ENCODE data around the gene TMEM38A.
"Not testable (repeated sequence)": the region's sequence is repeated elsewhere in the genome, so short reads cannot be mapped to it uniquely, and the experiment has no call there.

The TMEM38A gene

DNA sequence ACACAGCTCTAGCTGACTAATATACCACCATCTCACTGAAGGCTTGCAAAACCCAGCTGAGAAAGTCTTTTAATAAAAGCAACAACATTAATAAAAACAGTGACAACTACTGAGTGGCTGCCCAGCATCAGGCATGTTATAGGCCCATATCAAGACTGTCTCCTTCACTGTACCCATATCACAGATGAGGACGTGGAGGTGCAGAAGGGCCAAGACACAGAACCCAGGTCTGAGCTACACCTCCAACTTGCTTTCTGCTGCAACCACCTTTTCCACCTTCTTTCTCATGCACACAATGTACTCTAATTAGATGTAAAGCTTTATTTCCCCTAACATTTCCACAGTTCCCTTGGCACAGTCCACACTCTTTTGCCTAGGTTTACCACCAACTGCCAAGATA lies 22.3 kb upstream of the TMEM38A start:
- no peak for DNase-seq (ENCODE audit: low read depth)

DNA sequence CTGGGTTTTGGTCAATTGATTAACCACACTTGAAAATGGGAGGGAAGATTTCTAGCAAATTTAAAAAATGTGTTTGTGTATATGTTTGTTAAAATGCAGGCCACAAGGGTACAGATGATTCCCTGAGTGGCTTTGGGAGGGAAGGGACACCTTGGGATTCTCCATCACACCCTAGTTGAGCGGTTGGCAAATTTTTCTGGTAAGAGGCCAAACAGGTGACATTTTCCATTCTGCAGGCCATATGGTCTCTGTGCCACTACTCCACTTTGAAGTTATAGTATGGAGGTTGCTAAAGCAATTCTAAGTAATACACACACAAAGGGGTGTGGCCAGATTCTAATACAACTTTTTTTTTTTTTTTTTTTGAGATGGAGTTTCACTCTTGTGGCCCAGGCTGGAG lies 20.0 kb upstream of the TMEM38A start:
- no peak for DNase-seq (ENCODE audit: low read depth)

DNA sequence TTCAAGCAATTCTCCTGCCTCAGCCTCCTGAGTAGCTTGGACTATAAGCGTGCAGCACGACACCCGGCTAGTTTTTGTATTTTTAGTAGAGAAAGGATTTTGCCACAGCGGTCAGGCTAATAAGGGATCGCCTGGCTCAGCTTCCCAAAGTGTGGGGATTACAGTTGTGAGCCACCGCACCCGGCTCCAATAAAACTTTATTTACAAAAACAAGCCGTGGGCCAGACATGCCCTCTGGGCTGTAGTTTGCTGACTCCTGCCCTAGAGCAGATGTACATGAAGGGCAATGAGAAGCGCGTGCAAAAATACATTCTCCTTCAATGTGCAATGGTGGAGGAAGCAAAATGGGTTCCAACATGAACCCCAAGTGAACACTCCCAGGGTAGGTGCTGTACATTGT lies 19.2 kb upstream of the TMEM38A start:
- DNase-seq (ENCODE audit: low read depth) = no peak

DNA sequence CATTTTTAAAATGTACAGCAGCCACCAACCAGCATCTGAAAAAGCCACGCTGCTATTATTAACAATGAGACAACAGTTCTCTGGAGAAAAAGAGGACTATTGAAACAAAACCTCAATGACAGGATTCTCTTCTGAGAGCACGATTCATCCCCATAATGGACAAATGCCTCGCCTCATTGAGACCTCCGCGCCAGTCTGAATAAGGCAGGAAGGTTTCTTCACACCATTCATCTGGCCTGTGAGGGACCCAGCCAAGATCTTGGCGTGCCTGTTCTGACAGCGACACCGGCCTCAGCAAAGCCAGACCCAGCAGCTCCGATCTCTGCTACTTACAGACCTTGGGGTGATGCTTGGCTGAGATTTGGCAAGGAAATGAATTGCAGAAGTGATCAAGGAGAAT lies 15.8 kb upstream of the TMEM38A start:
- no peak for DNase-seq (ENCODE audit: low read depth)

DNA sequence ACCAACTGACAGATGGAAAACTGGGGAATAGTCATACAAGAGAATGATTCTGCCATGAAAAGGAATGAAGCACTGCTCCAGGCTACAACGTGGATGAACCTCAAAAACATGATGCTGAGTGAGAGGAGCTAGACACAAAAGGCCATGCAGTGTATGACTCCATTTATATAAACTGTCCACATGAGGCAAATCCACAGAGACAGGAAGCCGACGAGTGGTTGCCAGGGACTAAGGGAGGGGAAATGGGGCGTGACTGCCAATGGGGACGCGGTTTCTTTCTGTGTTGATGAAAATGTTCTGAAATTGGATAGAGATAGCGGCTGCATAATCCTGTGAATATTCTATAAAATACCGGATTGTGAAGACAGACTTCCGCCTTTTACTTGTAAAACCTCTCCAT lies 11.2 kb upstream of the TMEM38A start:
- no peak for DNase-seq (ENCODE audit: low read depth)

DNA sequence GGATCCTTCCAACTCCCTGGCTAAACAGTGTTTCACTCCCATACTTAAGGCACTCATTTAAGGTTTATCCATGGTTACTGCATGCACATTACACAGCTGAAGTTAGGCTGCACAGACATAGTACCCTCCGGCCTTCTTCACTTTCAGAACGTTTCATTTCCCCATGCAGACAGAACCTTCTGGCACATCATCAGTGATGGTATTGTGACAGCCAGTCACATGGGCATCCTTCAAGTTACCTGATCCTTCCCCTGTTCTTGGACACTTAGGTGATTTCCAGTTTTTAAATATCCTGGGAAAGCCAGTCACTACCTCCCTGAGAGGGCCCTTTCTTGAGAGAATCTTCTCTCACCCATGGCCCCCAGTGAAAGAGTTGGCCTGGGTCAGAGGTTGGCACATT lies 10.1 kb upstream of the TMEM38A start:
- no peak for DNase-seq (ENCODE audit: low read depth)

DNA sequence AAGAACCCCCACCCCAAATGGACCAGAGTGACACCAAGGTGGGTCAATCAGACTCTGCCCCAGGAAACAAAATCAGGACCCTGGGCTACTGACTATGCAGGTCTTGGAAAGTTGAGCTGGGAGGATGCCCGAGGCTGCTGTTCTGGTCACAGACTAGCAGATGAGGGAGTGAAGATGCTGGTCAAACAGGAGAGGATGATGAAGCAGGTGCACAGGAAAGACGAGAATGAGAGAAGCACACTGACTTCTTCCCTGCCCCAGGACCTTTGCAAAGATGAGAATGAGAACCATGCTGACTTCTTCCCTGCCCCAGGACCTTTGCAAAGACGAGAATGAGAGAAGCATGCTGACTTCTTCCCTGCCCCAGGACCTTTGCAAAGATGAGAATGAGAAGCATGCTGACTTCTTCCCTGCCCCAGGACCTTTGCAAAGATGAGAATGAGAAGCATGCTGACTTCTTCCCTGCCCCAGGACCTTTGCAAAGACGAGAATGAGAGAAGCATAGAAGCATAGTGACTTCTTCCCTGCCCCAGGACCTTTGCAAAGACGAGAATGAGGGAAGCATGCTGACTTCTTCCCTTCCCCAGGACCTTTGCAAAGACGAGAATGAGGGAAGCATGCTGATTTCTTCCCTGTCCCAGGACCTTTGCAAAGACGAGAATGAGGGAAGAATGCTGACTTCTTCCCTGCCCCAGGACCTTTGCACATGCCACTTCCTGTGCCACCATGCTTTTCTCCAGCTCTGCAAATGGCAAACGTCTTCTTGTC lies 9.3 kb upstream of the TMEM38A start:
- not testable (repeated sequence) for DNase-seq (ENCODE audit: low read depth)

DNA sequence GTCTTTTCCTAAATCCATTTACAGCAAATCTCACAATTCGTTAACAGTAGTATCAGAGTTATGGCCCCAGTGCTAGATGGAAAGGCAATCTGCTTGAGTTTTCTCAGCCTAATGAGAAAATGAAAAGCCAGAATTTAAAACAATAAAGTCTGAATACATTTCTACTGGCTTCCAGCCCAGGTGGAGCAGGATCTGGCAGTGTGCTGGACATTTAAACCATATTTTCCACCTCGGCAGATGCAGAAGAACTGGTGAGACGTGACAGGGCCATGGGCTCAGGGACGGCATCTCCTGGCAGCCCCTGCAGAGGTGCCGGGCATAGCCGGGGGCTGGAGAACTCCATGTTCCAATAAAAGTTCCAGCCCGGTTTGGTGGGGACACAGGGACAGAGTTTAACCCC lies 8.1 kb upstream of the TMEM38A start:
- DNase-seq (ENCODE audit: low read depth) = no peak

DNA sequence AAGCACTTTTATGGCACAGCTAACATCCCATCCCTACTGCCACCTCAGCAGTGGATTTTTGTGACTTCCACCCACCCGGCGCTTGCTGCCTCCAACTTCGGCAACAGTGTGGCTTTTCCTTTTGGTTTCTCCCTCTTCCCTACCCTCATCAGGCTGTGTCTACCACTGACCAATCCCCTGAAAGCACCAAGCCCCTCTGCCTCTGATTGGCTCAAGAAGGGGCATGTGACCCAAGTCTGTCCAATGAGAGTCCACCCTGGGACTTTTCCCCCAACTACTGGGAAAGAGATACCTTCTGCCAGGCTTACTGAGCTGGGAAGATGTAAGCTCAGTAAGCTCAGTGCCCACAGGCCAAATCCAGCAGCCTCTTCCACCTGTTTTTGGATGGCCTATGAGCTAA lies 6.8 kb upstream of the TMEM38A start:
- no peak for DNase-seq (ENCODE audit: low read depth)

DNA sequence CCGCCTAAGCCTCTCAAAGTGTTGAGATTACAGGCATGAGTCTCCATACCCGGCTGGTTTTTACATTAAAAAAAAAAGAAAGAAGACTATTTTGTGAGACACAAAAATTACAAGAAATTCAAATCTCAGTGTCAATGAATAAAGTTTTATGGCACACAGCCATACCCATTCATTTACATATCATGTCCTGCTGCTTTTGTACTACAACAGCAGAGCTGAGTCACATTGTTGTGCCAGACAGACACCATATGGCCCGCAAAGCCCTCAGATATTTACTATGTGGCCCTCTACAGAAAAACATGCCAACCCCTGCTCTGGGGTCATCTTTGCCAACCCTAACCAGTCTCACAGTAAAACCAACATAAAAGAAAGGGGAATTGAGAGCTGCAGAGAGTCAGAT lies 6.3 kb upstream of the TMEM38A start:
- DNase-seq (ENCODE audit: low read depth) = no peak

DNA sequence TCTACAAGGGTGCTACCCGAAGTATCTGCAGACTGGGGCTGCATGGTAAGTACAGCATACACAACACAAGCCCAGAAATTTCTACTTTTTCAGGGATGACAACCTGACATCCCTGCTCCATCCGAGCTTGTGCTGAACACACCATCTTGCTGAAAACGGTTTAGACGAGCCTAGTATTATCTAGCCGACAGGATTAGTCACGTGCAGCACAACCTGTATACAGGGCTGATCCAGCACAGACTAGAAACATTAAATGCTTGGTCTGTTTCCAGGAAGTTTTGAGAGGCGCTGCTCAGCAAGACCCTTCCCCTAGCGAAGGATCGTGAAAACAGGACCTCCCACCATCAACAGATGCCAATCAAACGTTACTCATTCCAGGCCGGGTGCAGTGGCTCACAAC lies 5.2 kb upstream of the TMEM38A start:
- no peak for DNase-seq (ENCODE audit: low read depth)

DNA sequence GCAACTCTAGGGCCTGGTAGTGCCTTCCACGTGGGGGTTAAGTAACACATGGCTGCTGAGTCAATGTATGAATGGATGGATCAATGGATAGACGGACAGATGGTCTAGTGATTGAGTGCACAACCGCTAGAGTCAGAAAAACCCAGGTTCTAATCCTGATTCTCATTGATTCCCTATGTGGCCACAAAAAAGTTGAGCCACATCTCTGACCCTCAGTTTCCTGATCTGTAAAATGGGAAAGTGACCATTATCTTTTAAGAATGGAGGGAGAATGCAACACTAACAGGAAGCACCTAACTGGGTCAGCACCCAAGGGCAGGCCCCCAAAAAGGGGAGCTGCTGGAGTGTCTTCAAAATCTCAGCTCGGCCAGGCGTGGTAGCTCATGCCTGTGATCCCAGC lies 3.6 kb upstream of the TMEM38A start:
- no peak for DNase-seq (ENCODE audit: low read depth)

DNA sequence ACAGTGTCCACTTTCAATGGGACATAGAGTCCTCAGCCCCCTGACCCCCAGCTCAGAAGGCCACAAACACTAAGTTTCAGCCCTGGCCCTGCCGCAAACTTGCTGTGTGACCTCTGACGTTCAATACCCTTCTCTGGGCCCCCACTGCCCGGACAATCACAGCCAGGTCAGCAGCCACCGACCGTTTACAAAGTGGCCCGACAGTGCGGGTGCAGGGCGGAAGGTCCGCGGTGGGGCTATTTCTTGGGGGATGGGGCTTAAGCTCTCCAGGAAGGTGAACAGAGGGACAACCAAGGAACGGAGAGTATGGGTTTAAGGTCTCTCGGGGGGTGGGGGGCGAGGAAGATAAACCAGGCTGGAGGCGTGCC lies 1.5 kb upstream of the TMEM38A start:
- no peak for DNase-seq (ENCODE audit: low read depth)

DNA sequence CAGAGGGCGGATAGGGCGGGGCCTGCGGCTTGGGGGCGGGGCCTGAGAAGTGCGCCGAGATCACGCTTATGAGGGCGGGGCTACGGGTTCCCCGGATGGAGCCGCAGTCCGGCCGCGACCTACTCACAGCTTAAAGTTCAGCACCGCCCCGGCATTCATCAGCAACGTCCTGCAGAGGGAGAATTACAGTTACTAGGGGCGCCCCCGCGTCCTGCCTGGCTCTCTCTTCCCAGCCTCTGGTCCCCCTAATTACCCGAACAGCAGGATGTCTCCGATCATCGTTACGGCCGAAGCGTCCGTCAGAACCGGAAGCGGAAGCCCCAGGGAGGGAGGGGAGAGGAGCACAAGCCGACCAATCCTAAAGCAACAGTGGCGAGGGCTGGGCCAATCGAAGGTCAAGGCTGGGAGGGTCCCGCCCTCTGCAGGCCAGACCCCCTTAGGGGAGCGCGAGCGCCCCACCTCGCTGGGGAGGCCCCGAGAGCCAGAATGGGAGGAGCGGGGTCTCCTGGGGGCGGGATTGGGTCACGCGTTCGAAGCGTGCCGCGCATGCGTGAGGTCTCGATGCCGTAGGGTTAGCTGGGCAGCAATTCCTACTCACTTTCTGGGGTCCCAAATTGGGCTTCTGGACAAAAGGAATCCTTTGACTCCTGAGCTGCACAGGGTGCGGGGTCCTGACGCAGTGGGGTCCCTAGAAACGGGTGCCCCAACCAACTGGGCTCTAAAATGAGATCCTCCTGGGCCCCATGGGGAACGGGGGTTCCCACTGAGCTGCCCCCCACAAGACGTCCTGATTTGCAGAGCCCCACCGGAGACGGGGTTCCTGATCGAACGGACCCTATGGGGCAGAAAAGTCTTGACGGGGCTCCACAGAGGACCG lies 869 bp upstream of the TMEM38A start, which contains the start of gene SMIM7:
TSS of gene SMIM7 (minus strand) at position 313 of the 877 bp plus-strand sequence. CDS start at position 279, 34 bp downstream.
- DNase-seq (ENCODE audit: low read depth) = peak; percentile 92

DNA sequence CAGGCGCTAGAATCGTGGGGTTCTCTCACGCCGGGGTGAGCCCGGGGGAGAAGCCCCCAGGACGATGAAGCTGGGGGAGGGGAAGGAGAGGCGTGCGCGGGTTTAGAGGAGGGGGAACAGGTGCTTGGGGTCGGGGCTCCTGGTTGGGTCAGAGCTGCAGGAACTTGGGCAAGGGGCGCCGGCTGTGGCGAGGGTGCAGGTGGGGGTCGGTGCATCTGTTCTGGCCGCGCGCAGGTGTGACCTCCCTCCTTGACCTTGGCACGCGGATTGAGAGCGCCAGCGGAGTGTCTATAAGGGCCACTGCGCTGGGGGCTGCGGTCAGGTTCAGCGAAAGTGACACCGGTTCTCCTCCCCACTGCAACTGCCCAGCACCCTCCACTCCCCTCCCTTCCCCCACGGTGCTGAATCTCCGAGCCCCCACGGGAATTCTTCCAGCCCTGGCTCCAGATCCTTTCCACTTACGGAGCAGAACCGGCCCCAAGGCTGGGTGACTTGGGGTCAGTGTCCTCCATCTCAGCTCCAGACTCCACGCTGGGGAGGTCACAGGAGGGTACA lies 618 bp downstream of the TMEM38A start:
- no peak for DNase-seq (ENCODE audit: low read depth)

DNA sequence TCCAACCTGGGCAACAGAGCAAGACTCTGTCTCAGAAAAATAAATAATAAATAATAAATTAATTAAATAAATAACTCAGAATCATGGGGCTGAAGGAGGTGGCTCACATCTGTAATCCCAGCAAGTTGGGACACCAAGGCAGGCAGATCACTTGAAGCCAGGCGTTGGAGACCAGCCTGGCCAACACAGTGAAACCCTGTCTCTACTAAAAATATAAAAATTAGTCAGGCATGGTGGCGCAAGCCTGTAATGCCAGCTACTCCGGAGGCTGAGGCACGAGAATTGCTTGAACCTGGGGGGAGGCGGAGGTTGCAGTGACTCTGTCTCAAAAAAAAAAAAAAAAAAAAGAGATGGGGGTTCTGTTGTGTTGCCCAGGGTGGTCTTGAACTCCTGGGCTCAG lies 7.2 kb downstream of the TMEM38A start:
- DNase-seq (ENCODE audit: low read depth) = no peak

DNA sequence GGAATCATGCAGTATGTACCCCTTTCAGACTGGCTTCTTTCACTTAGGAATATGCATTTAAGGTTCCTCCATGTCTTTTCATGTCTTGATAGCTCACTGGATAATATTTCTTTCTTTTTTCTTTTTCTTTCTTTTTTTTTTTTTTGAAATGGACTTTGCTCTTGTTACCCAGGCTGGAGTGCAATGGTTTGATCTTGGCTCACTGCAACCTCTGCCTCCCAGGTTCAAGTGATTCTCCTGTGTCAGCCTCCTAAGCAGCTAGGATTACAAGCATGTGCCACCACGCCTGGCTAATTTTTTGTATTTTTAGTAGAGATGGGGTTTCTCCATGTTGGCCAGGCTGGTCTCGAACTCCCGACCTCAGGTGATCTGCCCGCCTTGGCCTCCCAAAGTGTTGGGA lies 7.8 kb downstream of the TMEM38A start:
- not testable (repeated sequence) for DNase-seq (ENCODE audit: low read depth)

DNA sequence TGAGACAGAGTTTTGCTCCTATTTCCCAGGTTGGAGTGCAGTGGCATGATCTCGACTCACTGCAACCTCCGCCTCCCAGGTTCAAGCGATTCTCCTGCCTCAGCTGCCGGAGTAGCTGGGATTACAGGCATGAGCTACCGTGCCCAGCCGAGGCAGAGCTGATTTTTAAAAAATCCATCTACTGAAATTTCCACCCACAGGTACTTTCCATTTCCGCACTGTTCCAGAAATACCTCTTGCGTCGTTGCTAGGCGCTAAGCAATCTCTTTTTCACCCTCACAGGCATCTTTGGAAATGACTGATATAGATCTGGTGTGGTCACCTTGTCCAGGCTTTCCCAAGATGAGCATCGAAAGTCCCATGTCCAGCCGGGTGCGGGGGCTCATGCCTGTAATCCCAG lies 9.4 kb downstream of the TMEM38A start:
- no peak for DNase-seq (ENCODE audit: low read depth)

DNA sequence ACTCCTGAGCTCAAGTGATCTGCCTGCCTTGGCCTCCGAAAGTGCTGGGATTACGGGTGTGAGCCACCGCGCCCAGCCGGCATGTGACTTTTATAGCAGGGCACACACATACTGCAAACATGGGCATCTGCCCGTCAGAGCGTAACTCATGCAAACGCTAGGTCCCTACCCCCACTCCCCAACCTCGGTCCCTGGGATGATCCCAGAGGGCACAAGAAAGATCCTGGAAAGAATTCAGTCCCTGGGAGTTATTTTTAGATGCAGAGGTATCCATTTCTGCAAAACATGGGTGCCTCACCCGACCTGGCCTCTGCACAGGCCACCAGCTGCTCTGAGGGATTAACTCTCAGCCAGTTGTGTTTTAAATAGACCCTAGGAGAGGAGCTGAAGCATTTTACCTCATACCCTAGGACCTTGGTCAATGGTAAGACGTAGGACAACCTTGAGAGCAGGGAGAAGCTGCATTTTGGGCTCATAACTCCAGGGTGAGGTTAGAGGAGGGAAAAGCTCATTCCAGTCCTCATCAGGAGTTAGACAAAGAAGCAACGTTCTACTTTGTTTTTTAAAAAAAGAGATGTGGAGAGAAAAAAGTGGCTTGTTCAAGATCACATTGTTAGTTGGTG lies 10.8 kb downstream of the TMEM38A start:
- no peak for DNase-seq (ENCODE audit: low read depth)

DNA sequence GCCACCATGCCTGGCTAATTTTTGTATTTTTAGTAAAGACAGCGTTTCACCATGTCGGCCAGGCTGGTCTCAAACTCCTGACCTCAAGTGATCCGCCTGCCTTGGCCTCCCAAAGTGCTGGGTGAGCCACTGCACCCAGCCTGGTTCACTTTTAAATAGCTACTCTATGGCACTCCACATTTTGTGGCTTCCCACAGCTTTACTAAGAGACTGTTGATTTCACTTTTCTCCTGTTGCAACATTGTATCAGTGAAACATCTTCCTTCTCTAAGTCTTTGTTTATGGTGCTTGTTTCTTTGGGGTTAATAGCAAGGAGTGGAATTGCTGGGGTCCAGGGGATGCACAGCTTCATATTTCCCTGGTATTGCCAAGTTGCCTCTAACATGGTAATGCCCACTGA lies 12.3 kb downstream of the TMEM38A start:
- DNase-seq (ENCODE audit: low read depth) = no peak

DNA sequence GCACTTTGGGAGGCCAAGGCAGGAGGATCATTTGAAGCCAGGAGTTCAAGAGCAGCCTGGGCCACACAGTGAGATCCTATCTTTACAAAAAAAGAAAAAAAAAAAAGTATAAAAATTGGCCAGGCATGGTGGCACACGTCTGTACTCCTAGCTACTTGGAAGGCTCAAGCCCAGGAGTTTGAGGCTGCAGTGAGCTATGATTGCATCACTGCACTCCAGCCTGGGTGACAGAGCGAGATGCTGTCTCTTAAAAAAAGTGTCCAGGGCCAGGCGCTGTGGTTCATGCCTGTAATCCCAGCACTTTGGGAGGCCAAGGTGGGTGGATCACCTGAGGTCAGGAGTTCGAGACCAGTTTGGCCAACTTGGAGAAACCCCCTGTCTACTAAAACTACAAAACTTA lies 12.9 kb downstream of the TMEM38A start:
- DNase-seq (ENCODE audit: low read depth) = not testable (repeated sequence)

DNA sequence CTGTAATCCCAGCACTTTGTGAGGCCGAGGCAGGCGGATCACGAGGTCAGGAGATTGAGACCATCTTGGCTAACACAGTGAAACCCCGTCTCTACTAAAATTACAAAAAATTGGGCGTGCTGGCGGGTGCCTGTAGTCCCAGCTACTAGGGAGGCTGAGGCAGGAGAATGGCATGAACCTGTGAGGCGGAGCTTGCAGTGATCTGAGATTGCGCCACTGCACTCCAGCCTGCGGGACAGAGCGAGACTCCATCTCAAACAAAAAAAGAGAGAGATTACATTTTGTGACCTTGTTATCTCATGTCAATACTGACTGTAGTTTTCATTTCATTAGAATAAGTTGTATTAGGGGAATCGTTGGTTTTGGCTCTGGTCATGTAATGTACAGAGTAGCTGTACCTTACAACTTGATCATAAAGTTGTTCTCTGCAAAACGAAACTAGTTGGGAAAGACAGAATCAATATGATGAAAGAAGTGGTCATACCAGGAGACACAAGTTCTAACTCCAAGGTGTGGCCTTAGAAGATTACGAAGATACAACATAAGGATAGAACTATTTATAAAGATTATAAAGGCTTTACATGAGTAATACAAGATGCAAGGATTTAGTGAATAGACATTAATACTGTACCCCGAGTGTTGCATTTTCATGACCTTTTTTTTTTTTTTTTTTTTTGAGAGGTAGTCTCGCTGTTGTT lies 15.3 kb downstream of the TMEM38A start:
- DNase-seq (ENCODE audit: low read depth) = no peak

All from stimulated activated CD8-positive, alpha-beta memory T cell treated with anti-CD3 and anti-CD28 coated beads, Interleukin-15, amount 100 ng/mL, for 24 hours (primary cell).